T-cell (primary cell): ENCODE data around the gene CROT. TPM values are rescaled to one million over a fixed set of nuclear protein-coding genes. Genes with fewer than 3 reads are reported as not detected.

Source experiments
- ATAC-seq, 4 experiments: fragments of 200-7000 bp in 3 of 4; fragments of 150-1000 bp in 1 of 4; cut with Tn5 transposase; replicated peaks in 1 of 4; 1 replicate in 3 of 4; 2 replicates in 1 of 4; pipeline ENCODE4 v1.10.0; 2021; ENCODE audit warnings: moderate library complexity in 3 of 4, mild to moderate bottlenecking in 2 of 4, moderate number of reproducible peaks in 1 of 4
- CTCF ChIA-PET, 2 donors: fragments of 300-600 bp; sonication (Branson Sonifier 250); formaldehyde crosslinking; loops; one replicate each; lab custom pipeline; 2022; ENCODE audit warnings: antibody characterized with exemption in 2 of 2; lab: Charles Lee
- POLR2A ChIA-PET, 2 donors: fragments of 300-600 bp; sonication (Branson Sonifier 250); formaldehyde crosslinking; loops; one replicate each; lab custom pipeline; 2022; ENCODE audit warnings: antibody characterized with exemption in 2 of 2; lab: Charles Lee
- DNase-seq, 35 experiments: peaks; one replicate each; pipeline versions ENCODE4 v3.0.0 to v3.0.0-alpha.2; 2013 to 2023
- H3K27ac ChIP-seq: one replicate; pipeline ENCODE4 v1.5.1; 2013; ENCODE audit warnings: low read length
- H3K27me3 ChIP-seq, 2 experiments: replicated peaks in 1 of 2; 1 replicate in 1 of 2; 2 replicates in 1 of 2; pipeline versions ENCODE4 v1.6.1 to v1.7.0; 2013; ENCODE audit warnings: low read length in 1 of 2, mixed read lengths in 1 of 2; ENCODE audit not compliant: control insufficient read depth in 2 of 2, insufficient read depth in 2 of 2; ENCODE audit errors: extremely low read depth in 1 of 2
- H3K36me3 ChIP-seq, 2 donors: 1 replicate in 1 of 2; 2 replicates in 1 of 2; pipeline versions ENCODE4 v1.6.1 to v1.7.0; 2013; ENCODE audit warnings: low read length in 1 of 2; ENCODE audit not compliant: control insufficient read depth in 2 of 2, insufficient read depth in 1 of 2; ENCODE audit errors: extremely low read depth in 1 of 2
- H3K4me1 ChIP-seq, 2 experiments: 1 replicate in 1 of 2; 2 replicates in 1 of 2; pipeline versions ENCODE4 v1.6.1 to v1.7.0; 2013; ENCODE audit warnings: low read length in 2 of 2, mixed read lengths in 1 of 2; ENCODE audit not compliant: insufficient read depth in 2 of 2, control insufficient read depth in 1 of 2; ENCODE audit errors: extremely low read depth in 1 of 2
- H3K4me3 ChIP-seq, 2 donors: 1 replicate in 1 of 2; 2 replicates in 1 of 2; pipeline versions ENCODE4 v1.5.1 to v1.7.0; 2013; ENCODE audit warnings: mild to moderate bottlenecking in 2 of 2, low read length in 1 of 2, moderate library complexity in 1 of 2; ENCODE audit not compliant: control insufficient read depth in 1 of 2; ENCODE audit errors: extremely low read depth in 1 of 2
- H3K9me3 ChIP-seq: 2 replicates; pipeline ENCODE4 v1.7.0; 2013
- H3K27ac Mint-ChIP-seq, 2 donors: one replicate each; pipeline ENCODE4 v1.8.0; 2020 to 2021; ENCODE audit warnings: mild to moderate bottlenecking in 2 of 2, mixed read lengths in 2 of 2
- H3K27me3 Mint-ChIP-seq, 2 donors: one replicate each; pipeline ENCODE4 v1.8.0; 2021 to 2022; ENCODE audit warnings: mixed read lengths in 2 of 2
- H3K36me3 Mint-ChIP-seq: one replicate; pipeline ENCODE4 v1.8.0; 2021; ENCODE audit warnings: mixed read lengths
- H3K4me1 Mint-ChIP-seq, 3 donors: one replicate each; pipeline ENCODE4 v1.8.0; 2020 to 2022; ENCODE audit warnings: mixed read lengths in 3 of 3, mild to moderate bottlenecking in 1 of 3
- H3K4me3 Mint-ChIP-seq, 3 donors: one replicate each; pipeline ENCODE4 v1.8.0; 2020 to 2022; ENCODE audit warnings: mild to moderate bottlenecking in 3 of 3, mixed read lengths in 3 of 3, moderate library complexity in 3 of 3
- H3K9me3 Mint-ChIP-seq, 3 donors: one replicate each; pipeline ENCODE4 v1.8.0; 2020 to 2022; ENCODE audit warnings: mixed read lengths in 3 of 3
- WGBS: methylation state at CpG from one replicate; pipeline ENCODE4 v1.1.5; 2013; ENCODE audit warnings: missing lambda C conversion rate; ENCODE audit not compliant: insufficient coverage; 5-methylcytosine and 5-hydroxymethylcytosine counted together
- total RNA-seq, 35 experiments: library from RNA in 6 of 35; stranded (reverse) in 6 of 35; fragments of 120-200 nt in 1 of 35; gene quantifications; one replicate each; pipeline versions ENCODE4 v1.2.1 to v1.2.4 and lab custom pipeline; 2013 to 2026

The CROT gene
- total RNA-seq, 5 donors from 2014 or later (not counting 1 experiment from before 2014, with no cell fraction given): 8.5 to 17.2 (median 11.8) TPM

- no peak overlapping the region for H3K4me3 Mint-ChIP-seq
- CTCF ChIA-PET: interaction anchor here in 1 of 2 donors (0.6 kb wide), 1 partner anchor 582 kb away, joined by 3 read pairs; no protein-coding TSS in a partner anchor
- DNase-seq: no peak
- no peak overlapping the region for H3K4me3 ChIP-seq
- H3K4me1 Mint-ChIP-seq: peaks cover 0 to under 1% (median under 1%) of the 10 kb centered on the region in 3 donors
- no peaks in the 10 kb centered on the region for H3K27me3 Mint-ChIP-seq
- H3K27ac ChIP-seq: no peak overlapping the region
- no peak overlapping the region for H3K27ac Mint-ChIP-seq
- POLR2A ChIA-PET: no interaction called here
- ATAC-seq: no peak
- peaks cover 7 to 19% of the 10 kb centered on the region in 2 donors for H3K36me3 ChIP-seq
- peaks cover 52% of the 10 kb centered on the region for H3K36me3 Mint-ChIP-seq
- WGBS: 100% methylated on average over 2 of the region's 4 CpGs
- no peaks in the 10 kb centered on the region for H3K27me3 ChIP-seq
- H3K4me1 ChIP-seq: no peaks in the 10 kb centered on the region
- peaks cover 0 to 7% (median 0%) of the 10 kb centered on the region in 3 donors for H3K9me3 Mint-ChIP-seq
- no peaks in the 10 kb centered on the region for H3K9me3 ChIP-seq
Observed at GRCh38 chr7:87336136-87336535, 9.3 kb upstream of the CROT start.

GRCh38 chr7:87337331-87337730 is 8.1 kb upstream of the CROT start:
- H3K27ac Mint-ChIP-seq: no peak overlapping the region
- WGBS: 100% methylated on average over 1 of the region's 2 CpGs
- Histone ChIP-seq H3K9me3 (no peaks in the 10 kb centered on the region), H3K27me3 (no peaks in the 10 kb centered on the region), H3K27ac (no peak overlapping the region), H3K4me1 (no peaks in the 10 kb centered on the region), H3K36me3 (peaks cover 9 to 22% of the 10 kb centered on the region in 2 donors), H3K4me3 (no peak overlapping the region)
- DNase-seq (no peak), ATAC-seq (no peak)
- peaks cover 0 to 4% (median 0%) of the 10 kb centered on the region in 3 donors for H3K9me3 Mint-ChIP-seq
- no peaks in the 10 kb centered on the region for H3K27me3 Mint-ChIP-seq
- ChIA-PET POLR2A (no interaction called here), CTCF (interaction anchor here (0.6 to 1.2 kb wide), 2 partner anchors 12 to 25 kb away, joined by 3 to 4 read pairs; no protein-coding TSS in a partner anchor)
- peaks cover 52% of the 10 kb centered on the region for H3K36me3 Mint-ChIP-seq
- H3K4me1 Mint-ChIP-seq: peaks cover 7 to 9% (median 9%) of the 10 kb centered on the region in 3 donors
- H3K4me3 Mint-ChIP-seq: no peak overlapping the region

- POLR2A ChIA-PET: interaction anchor here in 1 of 2 donors (0.6 kb wide), 1 partner anchor 889 kb away, joined by 3 read pairs; no protein-coding TSS in a partner anchor
- peaks cover 46% of the 10 kb centered on the region for H3K36me3 Mint-ChIP-seq
- CTCF ChIA-PET: no interaction called here
Observed at GRCh38 chr7:87339373-87339897, 6.0 kb upstream of the CROT start.

GRCh38 chr7:87341441-87341840 is 4.0 kb upstream of the CROT start:
- no peaks in the 10 kb centered on the region for H3K9me3 ChIP-seq
- DNase-seq (peak in 1 of 35 experiments; percentile 1), ATAC-seq (no peak)
- H3K27me3 Mint-ChIP-seq: no peaks in the 10 kb centered on the region
- H3K4me3 ChIP-seq: no peak overlapping the region
- peak overlapping the region in 1 of 3 donors; percentile 19 for H3K4me3 Mint-ChIP-seq
- H3K27me3 ChIP-seq: no peaks in the 10 kb centered on the region
- CTCF ChIA-PET: no interaction called here
- H3K27ac Mint-ChIP-seq: peak overlapping the region; percentile 45 to 72
- H3K27ac ChIP-seq: no peak overlapping the region
- peaks cover 9 to 12% of the 10 kb centered on the region in 2 experiments for H3K4me1 ChIP-seq
- WGBS: 100% methylated on average over 1 of the region's 2 CpGs
- peaks cover 35 to 41% (median 40%) of the 10 kb centered on the region in 3 donors for H3K4me1 Mint-ChIP-seq
- no peaks in the 10 kb centered on the region for H3K9me3 Mint-ChIP-seq
- POLR2A ChIA-PET: interaction anchor here in 1 of 2 donors (0.6 kb wide), 1 partner anchor 21 kb away, joined by 3 read pairs; no protein-coding TSS in a partner anchor
- peaks cover 30% of the 10 kb centered on the region for H3K36me3 Mint-ChIP-seq
- H3K36me3 ChIP-seq: peaks cover 9 to 16% of the 10 kb centered on the region in 2 donors

More at GRCh38 chr7:87339373-87339897, 6.0 kb upstream of the CROT start:
- Mint-ChIP-seq H3K4me3 (no peak overlapping the region), H3K27ac (no peak overlapping the region), H3K27me3 (no peaks in the 10 kb centered on the region), H3K4me1 (peaks cover 21 to 28% (median 27%) of the 10 kb centered on the region in 3 donors), H3K9me3 (peaks cover 0 to 4% (median 0%) of the 10 kb centered on the region in 3 donors)
- H3K27me3 ChIP-seq: no peaks in the 10 kb centered on the region
- DNase-seq: no peak
- no peak for ATAC-seq
- H3K9me3 ChIP-seq: no peaks in the 10 kb centered on the region
- H3K4me1 ChIP-seq: peaks cover 0 to 6% of the 10 kb centered on the region in 2 experiments
- no peak overlapping the region for H3K4me3 ChIP-seq
- H3K36me3 ChIP-seq: peaks cover 9 to 22% of the 10 kb centered on the region in 2 donors
- WGBS: 56% methylated on average over 1 of the region's 2 CpGs
- no peak overlapping the region for H3K27ac ChIP-seq

- Mint-ChIP-seq H3K4me1 (peaks cover 43 to 49% (median 48%) of the 10 kb centered on the region in 3 donors), H3K36me3 (peaks cover 30% of the 10 kb centered on the region), H3K4me3 (no peak overlapping the region), H3K27me3 (no peaks in the 10 kb centered on the region), H3K9me3 (no peaks in the 10 kb centered on the region), H3K27ac (no peak overlapping the region)
- ChIA-PET POLR2A (no interaction called here), CTCF (no interaction called here)
- ATAC-seq (no peak), DNase-seq (no peak)
- H3K4me1 ChIP-seq: peaks cover 9 to 14% of the 10 kb centered on the region in 2 experiments
- no peaks in the 10 kb centered on the region for H3K9me3 ChIP-seq
- peaks cover 9 to 15% of the 10 kb centered on the region in 2 donors for H3K36me3 ChIP-seq
- H3K27me3 ChIP-seq: no peaks in the 10 kb centered on the region
- H3K4me3 ChIP-seq: no peak overlapping the region
- H3K27ac ChIP-seq: no peak overlapping the region
- WGBS: no CpG with 5 or more reads among the region's 3 CpGs
Observed at GRCh38 chr7:87342231-87342630, 3.2 kb upstream of the CROT start.

- H3K27ac Mint-ChIP-seq: peak overlapping the region; percentile 91 to 98
- Histone ChIP-seq H3K9me3 (no peaks in the 10 kb centered on the region), H3K27ac (peak overlapping the region; percentile 82), H3K4me3 (peak overlapping the region in 1 of 2 donors; percentile 79), H3K27me3 (no peaks in the 10 kb centered on the region), H3K36me3 (peaks cover 9 to 20% of the 10 kb centered on the region in 2 donors), H3K4me1 (peaks cover 9 to 14% of the 10 kb centered on the region in 2 experiments)
- peaks cover 36% of the 10 kb centered on the region for H3K36me3 Mint-ChIP-seq
- POLR2A ChIA-PET: interaction anchor here in 1 of 2 donors (0.7 kb wide), 1 partner anchor 147 kb away, joined by 5 read pairs; no protein-coding TSS in a partner anchor
- peak in 1 of 35 experiments; percentile 19 for DNase-seq
- no peaks in the 10 kb centered on the region for H3K27me3 Mint-ChIP-seq
- CTCF ChIA-PET: interaction anchor here in 1 of 2 donors (1.2 kb wide), 1 partner anchor 27 kb away, joined by 3 read pairs; no protein-coding TSS in a partner anchor
- peaks cover 44 to 57% (median 52%) of the 10 kb centered on the region in 3 donors for H3K4me1 Mint-ChIP-seq
- no peaks in the 10 kb centered on the region for H3K9me3 Mint-ChIP-seq
- no CpG with 5 or more reads among the region's 2 CpGs for WGBS
- peak overlapping the region; percentile 93 to 98 (median 97) for H3K4me3 Mint-ChIP-seq
- ATAC-seq: no peak
Observed at GRCh38 chr7:87344446-87344845, 1.0 kb upstream of the CROT start.
